HCEC 1CT (cell line): ENCODE data around the gene TAF11L4.
"Not testable (repeated sequence)": the region's sequence is repeated elsewhere in the genome, so short reads cannot be mapped to it uniquely, and the experiment has no call there.

ENCODE experiments used
- DNase-seq: peaks from one replicate; pipeline ENCODE4 v3.0.0-alpha.2; 2017

TAF11L4 gene

DNA sequence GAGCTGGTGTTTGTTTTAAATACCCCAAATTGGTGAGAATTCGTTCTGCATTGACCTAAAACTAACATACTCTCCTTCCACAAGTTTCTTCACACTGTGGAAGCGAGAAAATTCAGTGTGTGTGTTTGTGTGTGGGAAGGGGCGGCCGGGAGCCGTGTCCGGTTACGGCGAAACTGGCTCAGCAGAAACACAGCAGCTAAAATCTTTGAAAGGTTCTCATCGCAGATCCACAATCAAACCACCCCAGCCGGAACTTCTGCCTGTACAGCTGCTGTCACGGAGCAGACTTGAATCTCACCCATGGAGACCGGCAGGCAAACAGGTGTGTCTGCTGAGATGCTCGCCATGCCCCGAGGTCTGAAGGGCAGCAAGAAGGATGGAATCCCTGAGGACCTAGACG is at the start of gene TAF11L4:
Gene TAF11L4, plus strand, starts transcription at position 301 of the 400 bp plus-strand sequence.
- DNase-seq, result not testable (repeated sequence)

GRCh38 chr5:17475064-17475463 is 46.5 kb upstream of the TAF11L4 start:
- not testable (repeated sequence) for DNase-seq

- no peak for DNase-seq
Measured at GRCh38 chr5:17477043-17477442, 44.6 kb upstream of the TAF11L4 start.

- no peak for DNase-seq
Measured at GRCh38 chr5:17477573-17478265, 43.9 kb upstream of the TAF11L4 start.

DNA sequence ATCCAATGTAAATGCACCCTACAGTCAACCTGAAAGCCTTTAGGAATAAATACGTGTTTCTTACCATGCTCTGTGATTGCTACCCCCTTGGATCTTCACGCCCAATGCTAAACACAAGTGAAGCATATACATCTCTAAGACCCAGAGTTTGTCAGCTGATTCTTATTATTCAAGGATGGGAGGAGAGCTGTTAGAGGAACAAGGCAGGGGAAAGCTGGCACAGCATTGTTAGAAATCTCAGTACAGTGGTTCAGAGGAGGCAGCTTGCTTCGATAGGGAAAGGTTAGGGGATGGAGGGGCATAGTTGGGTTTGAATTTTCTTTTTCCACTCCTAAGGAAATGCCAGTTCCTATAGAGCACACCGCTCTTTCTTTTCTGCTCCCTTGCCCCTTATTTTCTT is 40.2 kb upstream of the TAF11L4 start:
- DNase-seq, result no peak

GRCh38 chr5:17482790-17483189 is 38.8 kb upstream of the TAF11L4 start:
- DNase-seq, result no peak

DNA sequence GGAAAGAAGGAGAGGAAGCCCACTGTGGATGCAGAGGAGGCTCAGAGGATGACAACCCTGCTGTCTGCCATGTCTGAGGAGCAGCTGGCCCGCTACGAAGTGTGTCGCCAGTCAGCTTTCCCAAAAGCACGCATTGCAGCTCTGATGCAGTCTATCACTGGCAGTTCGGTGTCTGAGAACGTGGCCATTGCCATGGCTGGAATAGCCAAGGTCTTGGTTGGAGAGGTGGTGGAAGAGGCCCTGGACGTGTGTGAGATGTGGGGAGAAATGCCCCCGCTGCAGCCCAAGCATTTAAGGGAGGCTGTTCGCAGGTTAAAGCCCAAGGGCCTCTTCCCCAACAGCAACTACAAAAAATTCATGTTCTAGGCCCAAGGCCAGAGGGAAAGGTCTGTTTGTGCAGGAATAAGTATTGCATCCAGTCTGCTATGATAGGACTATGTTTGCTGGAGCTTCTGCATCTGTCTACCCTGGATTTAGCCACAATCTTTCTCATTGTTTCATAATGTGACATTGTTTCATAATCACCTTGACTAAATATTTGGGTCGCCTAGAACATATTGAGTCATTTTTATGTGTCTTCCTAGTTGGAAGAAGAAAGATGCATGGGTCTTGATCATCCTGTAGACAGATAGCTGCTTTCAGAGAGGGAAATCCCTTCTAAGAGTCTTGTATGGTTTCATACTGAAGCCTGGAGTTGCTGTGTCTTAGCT is 35.0 kb upstream of the TAF11L4 start:
- DNase-seq, result not testable (repeated sequence)

DNA sequence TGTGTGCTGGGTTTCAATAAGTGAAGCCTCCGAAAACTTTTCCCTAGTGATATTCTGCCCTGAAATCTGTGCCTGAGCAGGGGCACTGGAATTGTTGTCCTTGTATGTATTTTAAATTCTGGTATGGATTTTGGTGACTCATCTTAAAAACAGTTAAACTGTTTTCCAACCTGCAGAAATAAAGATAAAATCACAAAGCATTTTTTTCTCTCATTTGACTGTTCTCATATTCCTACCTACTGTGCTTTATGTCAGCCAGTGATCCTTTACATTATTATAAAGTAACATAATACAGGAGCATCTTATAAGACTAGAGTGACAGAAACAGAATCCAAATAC is 34.5 kb upstream of the TAF11L4 start:
- DNase-seq, result no peak

- not testable (repeated sequence) for DNase-seq
Measured at GRCh38 chr5:17491257-17491656, 30.3 kb upstream of the TAF11L4 start.

- DNase-seq, result no peak
Measured at GRCh38 chr5:17492770-17493169, 28.8 kb upstream of the TAF11L4 start.

DNA sequence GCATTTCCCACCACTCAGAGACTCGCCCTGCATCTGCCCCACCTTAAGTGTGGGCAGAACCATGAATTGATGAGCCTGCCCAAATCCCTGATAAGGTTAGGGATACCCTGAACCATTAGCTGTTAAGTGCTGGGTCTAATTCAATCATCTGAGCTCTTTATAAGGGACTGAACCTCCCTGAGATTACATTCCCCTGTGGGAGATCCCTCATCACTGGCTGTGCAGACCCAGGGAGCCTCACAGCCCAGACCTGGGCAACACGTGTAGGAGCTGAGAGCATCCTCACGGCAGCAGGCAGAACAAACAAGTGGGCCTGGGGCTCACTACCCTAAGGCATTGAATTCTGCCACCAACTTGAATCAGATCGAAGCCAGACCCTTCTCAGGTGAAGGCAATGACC is 24.2 kb upstream of the TAF11L4 start:
- DNase-seq, result no peak

DNA sequence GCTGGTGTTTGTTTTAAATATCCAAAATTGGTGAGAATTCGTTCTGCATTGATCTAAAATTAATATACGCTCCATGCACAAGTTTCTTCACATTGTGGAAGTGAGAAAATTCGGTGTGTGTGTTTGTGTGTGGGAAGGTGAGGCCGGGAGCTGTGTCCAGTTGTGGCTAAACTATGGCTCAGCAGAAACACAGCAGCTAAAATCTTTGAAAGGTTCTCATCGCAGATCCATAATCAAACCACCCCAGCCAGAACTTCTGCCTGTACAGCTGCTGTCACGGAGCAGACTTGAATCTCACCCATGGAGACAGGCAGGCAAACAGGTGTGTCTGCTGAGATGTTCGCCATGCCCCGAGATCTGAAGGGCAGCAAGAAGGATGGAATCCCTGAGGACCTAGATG is 23.7 kb upstream of the TAF11L4 start, which contains the start of gene TAF11L2:
Gene TAF11L2, plus strand, starts transcription at position 301 of the 400 bp plus-strand sequence.
- DNase-seq, result not testable (repeated sequence)

DNA sequence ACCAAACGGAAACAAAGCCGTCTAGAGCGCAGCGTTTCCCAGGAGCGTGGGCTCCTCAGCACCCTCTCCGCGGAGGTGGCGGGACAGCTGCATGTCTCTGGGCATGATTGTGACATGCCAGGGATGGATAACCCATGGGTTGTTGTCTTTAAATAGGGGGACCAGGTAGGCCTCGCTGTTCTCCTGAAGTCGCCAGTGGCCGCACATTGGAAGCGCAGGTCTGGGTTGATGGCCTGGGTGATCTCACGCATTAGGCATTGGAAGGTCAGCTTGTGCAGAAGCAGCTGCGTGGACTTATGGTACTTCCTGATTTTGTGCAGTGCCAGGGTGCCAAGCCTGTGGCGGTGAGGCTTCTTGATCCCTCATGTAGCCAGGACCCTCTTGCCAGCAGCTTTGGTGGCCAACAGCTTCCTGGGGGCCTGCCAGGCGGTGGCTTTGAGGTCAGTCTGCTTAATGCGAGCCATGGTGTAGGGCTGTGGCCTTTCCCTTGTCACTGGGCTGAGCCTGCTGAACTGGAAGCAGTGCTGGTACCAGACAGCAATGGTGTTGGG is 9.8 kb upstream of the TAF11L4 start:
- no peak for DNase-seq

DNA sequence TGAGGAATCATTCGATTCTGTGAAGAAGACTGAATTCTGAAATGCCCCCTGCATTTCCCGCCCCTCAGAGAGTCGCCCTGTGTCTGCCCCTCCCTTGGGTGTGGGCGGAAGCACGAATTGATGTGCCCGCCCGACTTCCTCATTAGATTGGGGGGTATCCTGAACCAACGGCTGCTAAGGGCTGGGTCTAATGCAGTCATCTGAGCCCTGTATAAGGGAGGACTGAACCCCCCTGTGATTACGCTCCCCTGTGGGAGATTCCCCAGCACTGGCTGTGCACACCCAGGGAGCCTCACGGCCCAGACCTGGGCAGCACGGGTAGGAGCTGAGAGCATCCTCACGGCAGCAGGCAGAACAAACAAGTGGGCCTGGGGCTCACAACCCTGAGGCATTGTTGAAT is 4.1 kb upstream of the TAF11L4 start:
- DNase-seq, result not testable (repeated sequence)

DNA sequence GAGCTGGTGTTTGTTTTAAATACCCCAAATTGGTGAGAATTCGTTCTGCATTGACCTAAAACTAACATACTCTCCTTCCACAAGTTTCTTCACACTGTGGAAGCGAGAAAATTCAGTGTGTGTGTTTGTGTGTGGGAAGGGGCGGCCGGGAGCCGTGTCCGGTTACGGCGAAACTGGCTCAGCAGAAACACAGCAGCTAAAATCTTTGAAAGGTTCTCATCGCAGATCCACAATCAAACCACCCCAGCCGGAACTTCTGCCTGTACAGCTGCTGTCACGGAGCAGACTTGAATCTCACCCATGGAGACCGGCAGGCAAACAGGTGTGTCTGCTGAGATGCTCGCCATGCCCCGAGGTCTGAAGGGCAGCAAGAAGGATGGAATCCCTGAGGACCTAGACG is 3.5 kb upstream of the TAF11L4 start, which contains the start of gene TAF11L3:
Gene TAF11L3, plus strand, starts transcription at position 301 of the 400 bp plus-strand sequence.
- not testable (repeated sequence) for DNase-seq

GRCh38 chr5:17519508-17519907 is 2.1 kb upstream of the TAF11L4 start:
- not testable (repeated sequence) for DNase-seq

DNA sequence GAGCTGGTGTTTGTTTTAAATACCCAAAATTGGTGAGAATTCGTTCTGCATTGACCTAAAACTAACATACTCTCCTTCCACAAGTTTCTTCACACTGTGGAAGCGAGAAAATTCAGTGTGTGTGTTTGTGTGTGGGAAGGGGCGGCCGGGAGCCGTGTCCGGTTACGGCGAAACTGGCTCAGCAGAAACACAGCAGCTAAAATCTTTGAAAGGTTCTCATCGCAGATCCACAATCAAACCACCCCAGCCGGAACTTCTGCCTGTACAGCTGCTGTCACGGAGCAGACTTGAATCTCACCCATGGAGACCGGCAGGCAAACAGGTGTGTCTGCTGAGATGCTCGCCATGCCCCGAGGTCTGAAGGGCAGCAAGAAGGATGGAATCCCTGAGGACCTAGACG is 3.3 kb downstream of the TAF11L4 start, which contains the start of gene TAF11L5:
Gene TAF11L5, plus strand, starts transcription at position 301 of the 400 bp plus-strand sequence.
- DNase-seq, result not testable (repeated sequence)

DNA sequence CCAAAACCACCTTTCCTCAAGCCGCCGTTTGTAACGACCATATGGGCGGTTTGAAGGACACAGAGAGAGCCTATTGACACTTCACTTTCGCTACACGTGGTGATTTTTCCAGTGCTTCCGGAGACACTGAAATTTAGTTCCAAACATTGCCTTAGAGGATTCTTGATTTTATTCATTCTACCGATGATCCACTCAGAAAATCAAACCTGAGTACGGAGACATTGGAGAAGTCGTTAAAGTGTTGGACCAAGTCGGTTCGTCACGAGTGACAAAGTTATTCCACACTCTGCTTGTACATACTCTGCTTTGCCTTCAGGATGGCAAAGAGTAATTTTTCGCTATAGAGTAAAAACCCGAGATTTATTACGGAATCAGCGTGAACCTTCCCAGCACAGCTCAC is 4.9 kb downstream of the TAF11L4 start:
- not testable (repeated sequence) for DNase-seq

GRCh38 chr5:17528369-17528768 is 6.8 kb downstream of the TAF11L4 start, which contains the start of gene TAF11L6:
Gene TAF11L6 (plus strand): TSS chr5:17528669.
- DNase-seq, result not testable (repeated sequence)
